NB4 (cell line): ENCODE results near the gene TSPAN31.

Source experiments
- DNase-seq: peaks from one replicate; pipeline ENCODE4 v3.0.0; 2010; ENCODE audit warnings: low read depth
- H3K4me3 ChIP-seq: one replicate; pipeline ENCODE4 v1.5.1; 2011; ENCODE audit warnings: mild to moderate bottlenecking, low read depth, low read length, moderate library complexity
- CTCF ChIP-seq: IDR thresholded peaks from one replicate; pipeline ENCODE4 v1.5.1; 2012; ENCODE audit warnings: low read depth, low read length
- MAX ChIP-seq: IDR thresholded peaks from 2 replicates; pipeline ENCODE4 v1.6.1; 2011; ENCODE audit warnings: low read depth, low read length
- MYC ChIP-seq: IDR thresholded peaks from 2 replicates; pipeline ENCODE4 v1.6.1; 2011; ENCODE audit warnings: low read depth, low read length
- POLR2A ChIP-seq: IDR thresholded peaks from 2 replicates; pipeline ENCODE4 v1.6.1; 2011; ENCODE audit warnings: mild to moderate bottlenecking; ENCODE audit not compliant: insufficient read length; ENCODE audit errors: extremely low read depth

The TSPAN31 gene

GRCh38 chr12:57744777-57745484 is at the start of gene TSPAN31:
Gene TSPAN31 (plus strand): TSS chr12:57745039. CDS start chr12:57745155, 116 bp downstream.
- DNase-seq, result peak; percentile 99
- no peak for TF ChIP-seq MYC
- peak; percentile 39; the same call in 1 of the 2 replicates for TF ChIP-seq MAX
- no peak for TF ChIP-seq CTCF
- TF ChIP-seq POLR2A, result peak; percentile 46
- peak within 1 kb of the TSS; percentile 88 for H3K4me3 ChIP-seq

- TF ChIP-seq MAX (no peak), MYC (no peak), CTCF (no peak), POLR2A (no peak)
- DNase-seq, result no peak
- no peak overlapping the region for H3K4me3 ChIP-seq
Measured at GRCh38 chr12:57695770-57696432, 48.9 kb upstream of the TSPAN31 start.

GRCh38 chr12:57697076-57697475 is 47.8 kb upstream of the TSPAN31 start:
- TF ChIP-seq MYC (no peak), MAX (no peak), CTCF (no peak), POLR2A (no peak)
- no peak for DNase-seq

GRCh38 chr12:57698414-57698813 is 46.4 kb upstream of the TSPAN31 start:
- TF ChIP-seq CTCF, result no peak
- no peak for TF ChIP-seq POLR2A
- TF ChIP-seq MYC, result no peak
- no peak for TF ChIP-seq MAX
- no peak for DNase-seq
- no peak overlapping the region for H3K4me3 ChIP-seq

More at GRCh38 chr12:57697076-57697475, 47.8 kb upstream of the TSPAN31 start:
- no peak overlapping the region for H3K4me3 ChIP-seq

GRCh38 chr12:57700317-57700716 is 44.5 kb upstream of the TSPAN31 start:
- H3K4me3 ChIP-seq, result no peak overlapping the region
- DNase-seq, result no peak
- no peak for TF ChIP-seq MAX
- TF ChIP-seq POLR2A, result no peak
- TF ChIP-seq CTCF, result no peak
- TF ChIP-seq MYC, result no peak
